BJ (cell line): ENCODE data around the gene TMEM14A. TPM values are rescaled to one million over a fixed set of nuclear protein-coding genes. Genes with fewer than 3 reads are reported as not detected.

Source experiments
- CTCF ChIA-PET: fragments of 350-600 bp; formaldehyde crosslinking; extraction: SDS; loops from one replicate; lab custom pipeline; 2021; ENCODE audit warnings: antibody characterized with exemption, inconsistent platforms; lab: Yijun Ruan, JAX
- POLR2A ChIA-PET: fragments of 300-600 bp; sonication (Branson Sonifier 250); formaldehyde crosslinking; extraction: SDS; loops from one replicate; lab custom pipeline; 2021; ENCODE audit warnings: antibody characterized with exemption; lab: Charles Lee
- DNase-seq: peaks from one replicate; pipeline ENCODE4 v3.0.0-alpha.2; 2011; ENCODE audit warnings: low read depth
- H3K27me3 ChIP-seq: 2 replicates; pipeline ENCODE4 v1.6.0; 2011; ENCODE audit warnings: low read length; ENCODE audit not compliant: control insufficient read depth, insufficient read depth
- H3K36me3 ChIP-seq: 2 replicates; pipeline ENCODE4 v1.5.1; 2011; ENCODE audit warnings: low read length; ENCODE audit not compliant: control insufficient read depth, insufficient read depth
- H3K4me3 ChIP-seq: 2 replicates; pipeline ENCODE4 v1.5.1; 2011; ENCODE audit warnings: low read depth, mild to moderate bottlenecking, control low read depth, low read length
- polyA plus RNA-seq: library from polyadenylated mRNA; depleted of rRNA; stranded (reverse); fragments of >200 nt; gene quantifications from 2 replicates; pipeline ENCODE4 v1.2.3, GENCODE V29; 2011
- TF ChIP-seq, protein P1 (sequence below): IDR thresholded peaks from 2 replicates; pipeline ENCODE4 v1.5.1; 2011; ENCODE audit warnings: low read depth, mild to moderate bottlenecking, control low read depth, inconsistent platforms, low read length, moderate library complexity; ENCODE audit not compliant: insufficient read depth

TMEM14A gene
- polyA plus RNA-seq, 1 experiment = 20.4 TPM

DNA sequence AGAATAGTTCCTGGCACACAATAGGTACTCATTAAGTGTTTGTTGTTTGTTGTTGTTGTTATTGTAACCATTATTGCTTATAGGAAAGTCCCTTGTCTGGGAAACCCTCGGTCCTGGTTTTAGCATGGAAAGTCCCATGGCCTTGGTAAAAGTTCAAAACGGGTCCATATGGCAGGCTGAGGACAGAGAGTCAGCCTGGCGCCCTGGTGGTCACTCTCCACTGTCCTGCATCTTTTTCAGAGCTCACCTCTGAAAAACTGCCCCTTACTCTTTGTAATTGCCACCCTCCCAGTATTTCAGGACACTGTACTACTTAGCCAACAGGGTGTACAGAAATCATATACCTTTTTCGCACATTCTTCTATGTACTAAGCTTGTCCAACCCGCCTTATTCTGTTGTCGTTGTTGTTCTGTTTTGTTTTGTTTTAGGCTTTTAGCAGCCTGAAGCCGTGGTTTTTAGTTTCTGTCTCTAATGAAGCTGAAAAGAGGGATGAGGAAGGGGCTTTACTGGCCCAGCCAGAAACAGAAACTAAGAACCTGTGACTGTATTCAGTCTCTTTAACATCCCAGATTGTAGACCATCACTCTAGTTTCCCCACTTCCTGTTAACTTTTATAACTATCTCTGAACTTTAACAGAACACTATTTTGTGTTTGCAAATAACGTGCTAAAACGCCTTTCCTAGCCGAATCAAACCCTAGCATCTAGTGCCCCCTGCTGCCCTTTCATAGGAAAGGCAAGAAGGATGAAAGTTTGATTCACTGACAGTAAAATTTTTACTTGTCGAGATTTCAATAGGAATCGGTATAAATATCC is 7.6 kb upstream of the TMEM14A start:
- H3K27me3 ChIP-seq = no peaks in the 10 kb centered on the region
- peak overlapping the region; percentile 82 for H3K4me3 ChIP-seq
- peaks cover 2% of the 10 kb centered on the region for H3K36me3 ChIP-seq
- ChIA-PET CTCF (interaction anchor here (0.6 to 4.7 kb wide), 25 partner anchors 11 to 380 kb away, joined by 3 to 62 read pairs (median 5); partner anchors contain the start of genes EFHC1, MCM3 and TRAM2), POLR2A (no interaction called here)
- peak; percentile 29 for DNase-seq
- TF ChIP-seq, protein P1, sequence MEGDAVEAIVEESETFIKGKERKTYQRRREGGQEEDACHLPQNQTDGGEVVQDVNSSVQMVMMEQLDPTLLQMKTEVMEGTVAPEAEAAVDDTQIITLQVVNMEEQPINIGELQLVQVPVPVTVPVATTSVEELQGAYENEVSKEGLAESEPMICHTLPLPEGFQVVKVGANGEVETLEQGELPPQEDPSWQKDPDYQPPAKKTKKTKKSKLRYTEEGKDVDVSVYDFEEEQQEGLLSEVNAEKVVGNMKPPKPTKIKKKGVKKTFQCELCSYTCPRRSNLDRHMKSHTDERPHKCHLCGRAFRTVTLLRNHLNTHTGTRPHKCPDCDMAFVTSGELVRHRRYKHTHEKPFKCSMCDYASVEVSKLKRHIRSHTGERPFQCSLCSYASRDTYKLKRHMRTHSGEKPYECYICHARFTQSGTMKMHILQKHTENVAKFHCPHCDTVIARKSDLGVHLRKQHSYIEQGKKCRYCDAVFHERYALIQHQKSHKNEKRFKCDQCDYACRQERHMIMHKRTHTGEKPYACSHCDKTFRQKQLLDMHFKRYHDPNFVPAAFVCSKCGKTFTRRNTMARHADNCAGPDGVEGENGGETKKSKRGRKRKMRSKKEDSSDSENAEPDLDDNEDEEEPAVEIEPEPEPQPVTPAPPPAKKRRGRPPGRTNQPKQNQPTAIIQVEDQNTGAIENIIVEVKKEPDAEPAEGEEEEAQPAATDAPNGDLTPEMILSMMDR = peak; percentile 76

DNA sequence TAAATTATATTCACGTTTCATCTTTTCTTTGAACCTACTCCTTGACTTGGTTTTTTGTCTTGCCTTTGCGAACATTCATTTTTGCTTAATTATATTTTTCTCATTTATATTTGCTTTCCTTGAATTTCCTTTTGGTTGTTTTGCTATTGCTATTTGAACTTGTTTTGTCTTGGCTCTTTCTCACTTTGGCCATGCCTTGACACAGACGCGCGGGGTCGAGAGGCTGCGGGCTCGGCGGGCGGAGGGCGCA is 7.1 kb upstream of the TMEM14A start:
- CTCF ChIA-PET = interaction anchor here (0.9 to 4.7 kb wide), 13 partner anchors 11 to 381 kb away, joined by 4 to 62 read pairs (median 7); partner anchors contain the start of genes EFHC1, MCM3 and TRAM2
- Histone ChIP-seq H3K27me3 (no peaks in the 10 kb centered on the region), H3K4me3 (peak overlapping the region; percentile 82), H3K36me3 (peaks cover 2% of the 10 kb centered on the region)
- POLR2A ChIA-PET = no interaction called here
- TF ChIP-seq, protein P1 = no peak
- DNase-seq = no peak

DNA sequence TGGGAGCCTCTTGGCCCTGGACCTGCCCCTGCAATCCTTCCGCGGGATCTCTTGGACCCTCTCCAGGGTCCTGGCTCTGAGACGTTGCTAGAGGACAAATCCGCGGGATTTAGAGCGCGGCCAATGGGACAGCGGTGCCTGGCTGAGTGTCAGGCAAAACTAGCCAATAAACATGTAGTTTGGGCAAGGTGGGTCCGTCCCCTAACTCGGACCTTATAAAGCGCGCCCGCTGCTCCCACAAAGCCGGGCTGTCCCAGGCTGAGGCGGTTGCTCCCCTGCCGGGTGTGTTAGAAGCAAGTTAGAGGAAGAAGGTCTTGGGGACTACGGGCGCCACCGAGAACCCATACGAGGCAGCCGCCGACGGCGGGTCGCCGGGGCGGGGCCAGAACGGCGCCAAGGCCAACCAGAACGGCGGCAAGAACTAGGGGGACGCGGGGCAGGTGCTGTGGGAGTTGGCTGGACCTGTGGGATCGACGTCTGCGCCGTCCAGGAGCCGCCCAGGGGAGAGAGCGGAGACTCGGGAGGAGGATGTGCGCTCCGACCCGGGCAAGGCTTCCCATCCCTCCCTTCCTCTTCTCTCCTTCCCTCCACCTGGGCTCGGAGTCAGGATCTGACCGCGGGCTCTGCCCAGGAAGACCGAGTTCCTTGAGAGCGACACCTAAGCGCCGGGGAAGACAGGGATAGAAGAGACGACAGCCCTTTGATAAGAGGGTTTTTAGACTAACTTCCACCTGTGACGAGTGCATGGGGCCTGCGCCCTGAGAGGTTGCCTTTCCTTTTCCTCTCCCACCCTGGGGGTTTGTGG is 6.5 kb upstream of the TMEM14A start:
- DNase-seq = peak; percentile 66
- ChIA-PET POLR2A (no interaction called here), CTCF (interaction anchor here (0.7 to 1.3 kb wide), 4 partner anchors 21 to 362 kb away, joined by 3 to 6 read pairs (median 3); no protein-coding TSS in a partner anchor)
- peaks cover 2% of the 10 kb centered on the region for H3K36me3 ChIP-seq
- H3K27me3 ChIP-seq = no peaks in the 10 kb centered on the region
- TF ChIP-seq, protein P1 = no peak
- peak overlapping the region; percentile 82 for H3K4me3 ChIP-seq

DNA sequence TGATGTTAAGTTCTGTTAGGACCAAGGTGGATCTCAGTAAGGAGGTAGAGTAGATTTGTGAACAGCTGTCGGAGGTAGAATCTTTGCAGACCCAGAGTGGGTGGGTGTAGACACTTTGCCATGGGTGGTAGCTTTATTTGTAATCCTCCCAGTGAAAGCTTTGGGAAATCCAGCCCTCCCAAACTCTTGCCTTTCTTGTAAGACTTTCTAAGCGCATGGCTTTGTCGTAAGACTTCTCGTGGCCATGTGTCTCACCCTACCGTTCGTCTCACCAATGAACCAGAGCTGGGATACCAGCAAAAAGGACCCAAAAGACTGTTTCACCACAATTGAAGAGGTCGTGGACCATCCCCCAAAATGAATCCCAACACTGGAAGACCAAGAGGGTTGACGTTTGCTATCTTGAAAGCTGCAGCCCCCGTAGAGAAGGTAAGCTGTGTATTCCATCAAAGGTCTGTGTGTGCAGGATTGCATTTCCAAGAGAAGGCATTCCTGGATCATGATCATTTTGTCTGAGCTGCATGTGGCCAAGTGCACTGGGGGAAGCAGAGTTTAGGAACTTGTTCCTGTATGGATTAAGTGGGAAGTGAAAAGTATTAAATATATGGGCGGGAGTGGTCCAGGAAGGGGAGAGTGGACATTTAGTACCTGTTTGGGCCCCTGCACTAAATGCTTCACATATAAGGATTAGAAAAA is 5.8 kb upstream of the TMEM14A start:
- DNase-seq = no peak
- CTCF ChIA-PET = interaction anchor here (0.9 to 1.7 kb wide), 6 partner anchors 13 to 362 kb away, joined by 3 to 6 read pairs (median 3); no protein-coding TSS in a partner anchor
- Histone ChIP-seq H3K36me3 (peaks cover 2% of the 10 kb centered on the region), H3K27me3 (no peaks in the 10 kb centered on the region), H3K4me3 (peak overlapping the region; percentile 82)
- TF ChIP-seq, protein P1 = no peak
- POLR2A ChIA-PET = no interaction called here
